Neural crest cell (in vitro differentiated cells): ENCODE measurements around the gene SCYL1. TPM values are rescaled to one million over a fixed set of nuclear protein-coding genes. Genes with fewer than 3 reads are reported as not detected.

Source experiments
- DNase-seq: peaks from one replicate; pipeline ENCODE4 v3.0.0; 2021; ENCODE audit warnings: low read depth, mixed read lengths, low spot score
- H3K27ac Mint-ChIP-seq: one replicate; pipeline ENCODE4 v1.8.0; 2021; ENCODE audit warnings: mild to moderate bottlenecking, mixed read lengths; ENCODE audit not compliant: unreplicated experiment
- H3K27me3 Mint-ChIP-seq: 2 replicates; pipeline ENCODE4 v1.8.0; 2021; ENCODE audit warnings: low read depth, mild to moderate bottlenecking, mixed read lengths
- H3K36me3 Mint-ChIP-seq: 2 replicates; pipeline ENCODE4 v1.8.0; 2021; ENCODE audit warnings: low read depth, mild to moderate bottlenecking, mixed read lengths
- H3K4me1 Mint-ChIP-seq: 2 replicates; pipeline ENCODE4 v1.8.0; 2021; ENCODE audit warnings: mixed read lengths
- H3K4me3 Mint-ChIP-seq: one replicate; pipeline ENCODE4 v1.8.0; 2021; ENCODE audit warnings: mild to moderate bottlenecking, mixed read lengths
- H3K9me3 Mint-ChIP-seq: 2 replicates; pipeline ENCODE4 v1.8.0; 2021; ENCODE audit warnings: mixed read lengths
- CTCF ChIP-seq: fragments of 200-600 bp; sonication (generic); conservative IDR thresholded peaks from 2 replicates; pipeline ENCODE4 v1.5.0; 2021; ENCODE audit warnings: antibody characterized with exemption, mild to moderate bottlenecking
- total RNA-seq: library from RNA; stranded (reverse); gene quantifications from 2 replicates; pipeline ENCODE4 v1.2.1, GENCODE V29; 2021

The SCYL1 gene
- total RNA-seq, 1 donor from 2014 or later, result 68.8 TPM

- H3K4me1 Mint-ChIP-seq, result peaks cover 35% of the 10 kb centered on the region
- no peak for DNase-seq
- H3K9me3 Mint-ChIP-seq, result no peaks in the 10 kb centered on the region
- H3K4me3 Mint-ChIP-seq, result peak overlapping the region; percentile 61
- no peak overlapping the region for H3K27ac Mint-ChIP-seq
- H3K27me3 Mint-ChIP-seq, result peaks cover 26% of the 10 kb centered on the region
- peaks cover 5% of the 10 kb centered on the region for H3K36me3 Mint-ChIP-seq
- TF ChIP-seq CTCF, result no peak
Observed at GRCh38 chr11:65579291-65579690, 54.4 kb downstream of the SCYL1 start.

- no peak for DNase-seq
- H3K27me3 Mint-ChIP-seq, result peaks cover 20% of the 10 kb centered on the region
Observed at GRCh38 chr11:65580031-65580692, 55.3 kb downstream of the SCYL1 start.

GRCh38 chr11:65580756-65581155 lies 55.9 kb downstream of the SCYL1 start:
- no peak for DNase-seq
- peaks cover 24% of the 10 kb centered on the region for H3K4me1 Mint-ChIP-seq
- no peak overlapping the region for H3K4me3 Mint-ChIP-seq
- H3K27ac Mint-ChIP-seq, result no peak overlapping the region
- no peak for TF ChIP-seq CTCF
- H3K9me3 Mint-ChIP-seq, result no peaks in the 10 kb centered on the region
- no peaks in the 10 kb centered on the region for H3K36me3 Mint-ChIP-seq
- peaks cover 15% of the 10 kb centered on the region for H3K27me3 Mint-ChIP-seq

More at GRCh38 chr11:65580031-65580692, 55.3 kb downstream of the SCYL1 start:
- Mint-ChIP-seq H3K4me3 (no peak overlapping the region), H3K36me3 (peaks cover under 1% of the 10 kb centered on the region), H3K9me3 (no peaks in the 10 kb centered on the region), H3K4me1 (peaks cover 29% of the 10 kb centered on the region), H3K27ac (no peak overlapping the region)
- no peak for TF ChIP-seq CTCF

GRCh38 chr11:65581928-65582327 lies 57.0 kb downstream of the SCYL1 start:
- Mint-ChIP-seq H3K4me3 (peak overlapping the region; percentile 45), H3K36me3 (no peaks in the 10 kb centered on the region), H3K9me3 (no peaks in the 10 kb centered on the region), H3K27ac (no peak overlapping the region), H3K27me3 (peaks cover 11% of the 10 kb centered on the region), H3K4me1 (peaks cover 25% of the 10 kb centered on the region)
- no peak for DNase-seq
- TF ChIP-seq CTCF, result no peak

- Mint-ChIP-seq H3K4me1 (peaks cover 28% of the 10 kb centered on the region), H3K9me3 (no peaks in the 10 kb centered on the region), H3K4me3 (peak overlapping the region; percentile 16), H3K27ac (no peak overlapping the region), H3K27me3 (peaks cover under 1% of the 10 kb centered on the region), H3K36me3 (no peaks in the 10 kb centered on the region)
- TF ChIP-seq CTCF, result no peak
- no peak for DNase-seq
Observed at GRCh38 chr11:65583589-65583988, 58.7 kb downstream of the SCYL1 start.
